Mesangial cell (primary cell): ENCODE measurements around the gene KRT74. TPM values are rescaled to one million over a fixed set of nuclear protein-coding genes. Genes with fewer than 3 reads are reported as not detected.

Experiments used
- total RNA-seq: library from RNA; depleted of rRNA; stranded (reverse); fragments of >200 nt; gene quantifications from 2 replicates; pipeline ENCODE4 v1.2.3, GENCODE V29; 2015

Gene KRT74
- not detected in 2 replicates for total RNA-seq

GRCh38 chr12:52573743-52574142, at the start of gene KRT74:
Gene KRT74 (minus strand): TSS chr12:52573843. CDS start chr12:52573777, 66 bp downstream.

GRCh38 chr12:52618216-52618615, 44.6 kb upstream of the KRT74 start, which contains the start of gene KRT73:
Gene KRT73 (minus strand): TSS chr12:52618559. CDS start chr12:52618524, 35 bp downstream.

GRCh38 chr12:52600941-52601481, 27.4 kb upstream of the KRT74 start, which contains the start of gene KRT72:
Gene KRT72 (minus strand): TSS chr12:52601463. CDS start chr12:52601452, 11 bp downstream.

GRCh38 chr12:52552681-52553195, 20.9 kb downstream of the KRT74 start, which contains the start of gene KRT71:
Gene KRT71 (minus strand): TSS chr12:52553145. CDS start chr12:52553077, 68 bp downstream.

GRCh38 chr12:52519826-52520662, 53.6 kb downstream of the KRT74 start, which contains the start of gene KRT5:
Gene KRT5 (minus strand): TSS chr12:52520394. CDS start chr12:52520296, 98 bp downstream.

Other genes starting within 250 kb of the KRT74 start
- gene KRT85, start 206.4 kb downstream of the KRT74 start, total RNA-seq: not detected in 2 replicates
- gene KRT84, start 188.2 kb downstream of the KRT74 start, total RNA-seq: not detected in 2 replicates
- gene KRT82, start 167.5 kb downstream of the KRT74 start, total RNA-seq: not detected in 2 replicates
- gene KRT75, start 139.5 kb downstream of the KRT74 start, total RNA-seq: not detected in 2 replicates
- not detected in 2 replicates for gene KRT6B, start 121.7 kb downstream of the KRT74 start, total RNA-seq
- gene KRT6C, start 100.0 kb downstream of the KRT74 start, total RNA-seq: not detected in 2 replicates
- not detected in 2 replicates for gene KRT6A, start 80.6 kb downstream of the KRT74 start, total RNA-seq
- not detected in 2 replicates for gene KRT5, start 53.4 kb downstream of the KRT74 start, total RNA-seq
- not detected in 2 replicates for gene KRT71, start 20.7 kb downstream of the KRT74 start, total RNA-seq
- not detected in 2 replicates for gene KRT72, start 27.6 kb upstream of the KRT74 start, total RNA-seq
- gene KRT73, start 44.7 kb upstream of the KRT74 start, total RNA-seq: not detected in 2 replicates
- gene KRT2, start 78.4 kb upstream of the KRT74 start, total RNA-seq: not detected in 2 replicates
- gene KRT1, start 106.6 kb upstream of the KRT74 start, total RNA-seq: not detected in 2 replicates
- gene KRT77, start 129.7 kb upstream of the KRT74 start, total RNA-seq: not detected in 2 replicates
- not detected in 2 replicates for gene KRT76, start 203.5 kb upstream of the KRT74 start, total RNA-seq
- gene KRT3, start 222.3 kb upstream of the KRT74 start, total RNA-seq: not detected in 2 replicates
- not detected in 2 replicates for gene KRT4, start 240.3 kb upstream of the KRT74 start, total RNA-seq